CD4-positive, alpha-beta T cell treated with Interferon alpha-2 for 1 hour (primary cell): Measurements from ENCODE around the gene SLC19A2.
"Not testable (repeated sequence)": the region's sequence is repeated elsewhere in the genome, so short reads cannot be mapped to it uniquely, and the experiment has no call there.

ENCODE experiments used
- DNase-seq, 2 donors: peaks; one replicate each; pipeline ENCODE4 v3.0.0-alpha.2; 2020 to 2022

Gene SLC19A2

DNA sequence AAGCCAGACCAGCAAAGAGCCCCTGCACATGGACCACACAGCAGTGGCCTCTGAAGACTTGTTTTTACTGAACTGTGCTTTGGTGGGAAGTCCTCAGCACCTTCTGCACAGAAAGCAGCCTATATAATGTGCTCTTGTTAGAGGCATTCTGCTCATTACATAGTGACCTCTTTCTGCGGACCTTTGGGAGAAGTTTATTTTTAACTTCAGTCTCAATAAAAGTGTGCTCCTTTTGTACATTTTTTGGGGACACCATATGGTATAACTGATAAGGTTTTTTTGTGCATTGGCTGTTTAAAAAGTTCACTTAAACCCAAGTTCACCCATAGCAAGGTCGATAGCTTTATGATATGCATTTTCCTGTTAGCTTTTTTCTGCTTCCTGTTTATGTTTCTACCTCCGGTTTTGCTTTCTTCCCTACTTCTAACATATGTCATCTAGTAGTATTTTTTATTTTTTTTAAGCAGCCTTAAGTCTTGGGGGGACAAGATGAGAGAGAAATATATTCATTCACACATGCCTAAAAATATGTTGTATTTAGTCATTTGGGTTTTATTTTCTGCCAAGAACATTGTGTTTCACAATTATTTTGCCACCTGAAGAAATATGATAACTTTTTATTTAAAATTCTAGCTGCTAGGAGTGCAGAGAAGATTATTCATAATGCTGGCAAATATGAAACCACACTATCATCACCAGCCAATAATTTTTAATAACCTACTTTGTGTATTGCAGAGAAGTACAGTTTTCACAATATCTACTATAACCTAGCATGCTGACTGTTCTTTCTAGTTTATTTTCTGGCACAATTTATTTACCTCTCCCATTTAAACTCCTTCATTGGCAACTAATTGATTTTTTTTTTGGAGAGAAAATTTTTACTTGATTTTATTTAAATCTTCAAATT, 22.9 kb upstream of the SLC19A2 start:
- DNase-seq, result no peak

DNA sequence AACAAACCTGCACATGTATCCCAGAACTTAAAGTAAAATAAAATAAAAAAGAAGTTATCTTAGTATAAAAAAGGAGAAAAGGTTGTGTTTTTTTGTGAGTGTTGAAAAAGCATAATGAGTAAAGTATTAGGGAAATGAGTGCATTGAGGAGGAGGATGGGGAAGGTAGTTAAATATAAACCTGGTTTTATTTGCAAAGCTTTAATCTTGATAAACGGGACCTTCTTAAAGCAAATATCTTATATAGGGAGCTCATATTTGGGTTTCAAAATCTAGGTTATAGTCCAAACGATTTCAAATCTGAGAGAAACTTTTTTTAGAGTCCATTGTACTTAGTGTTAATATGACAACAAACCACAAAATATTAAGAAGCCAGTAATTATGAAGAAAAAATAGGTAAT, 21.7 kb upstream of the SLC19A2 start:
- no peak for DNase-seq

- not testable (repeated sequence) for DNase-seq
Measured at GRCh38 chr1:169503601-169504000, 17.9 kb upstream of the SLC19A2 start.

DNA sequence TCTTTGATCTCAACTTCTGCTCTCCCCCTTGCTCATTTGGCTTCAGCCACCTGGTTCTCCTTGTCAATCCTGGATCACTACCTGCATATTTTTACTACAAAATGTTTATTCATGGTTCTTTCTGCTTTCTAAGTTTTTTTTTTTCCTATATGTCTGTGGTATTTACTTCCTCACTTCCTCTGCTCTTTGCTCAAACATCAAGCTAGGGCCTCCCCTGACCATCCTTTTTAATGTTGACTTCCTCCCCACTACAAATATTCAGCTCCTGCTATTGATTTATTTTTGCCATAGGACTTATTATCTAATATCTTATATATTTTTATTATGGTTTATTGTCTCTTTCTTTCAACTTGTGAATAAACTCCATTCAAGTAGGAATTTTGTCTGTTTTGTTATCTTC, 14.1 kb upstream of the SLC19A2 start:
- DNase-seq, result no peak

DNA sequence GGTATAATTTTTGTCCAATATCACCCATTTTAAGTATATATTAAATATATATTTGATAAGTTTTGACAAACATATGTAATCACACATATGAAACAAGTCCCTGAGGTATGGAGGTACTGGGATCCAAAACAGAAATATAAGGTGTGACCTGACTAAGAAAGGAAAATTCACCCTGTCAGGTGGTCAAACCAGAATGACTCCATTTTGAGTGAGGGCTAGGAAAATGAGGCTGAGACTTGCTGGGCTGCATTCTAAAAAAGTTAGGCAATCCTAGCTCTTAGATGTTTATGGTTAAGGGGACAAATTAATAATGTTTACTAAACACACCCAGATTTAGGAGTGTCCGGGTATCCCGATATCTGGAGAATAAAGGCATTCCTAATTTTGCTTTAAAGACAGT, 11.6 kb upstream of the SLC19A2 start:
- DNase-seq, result no peak

- DNase-seq, result no peak
Measured at GRCh38 chr1:169495916-169496315, 10.2 kb upstream of the SLC19A2 start.

DNA sequence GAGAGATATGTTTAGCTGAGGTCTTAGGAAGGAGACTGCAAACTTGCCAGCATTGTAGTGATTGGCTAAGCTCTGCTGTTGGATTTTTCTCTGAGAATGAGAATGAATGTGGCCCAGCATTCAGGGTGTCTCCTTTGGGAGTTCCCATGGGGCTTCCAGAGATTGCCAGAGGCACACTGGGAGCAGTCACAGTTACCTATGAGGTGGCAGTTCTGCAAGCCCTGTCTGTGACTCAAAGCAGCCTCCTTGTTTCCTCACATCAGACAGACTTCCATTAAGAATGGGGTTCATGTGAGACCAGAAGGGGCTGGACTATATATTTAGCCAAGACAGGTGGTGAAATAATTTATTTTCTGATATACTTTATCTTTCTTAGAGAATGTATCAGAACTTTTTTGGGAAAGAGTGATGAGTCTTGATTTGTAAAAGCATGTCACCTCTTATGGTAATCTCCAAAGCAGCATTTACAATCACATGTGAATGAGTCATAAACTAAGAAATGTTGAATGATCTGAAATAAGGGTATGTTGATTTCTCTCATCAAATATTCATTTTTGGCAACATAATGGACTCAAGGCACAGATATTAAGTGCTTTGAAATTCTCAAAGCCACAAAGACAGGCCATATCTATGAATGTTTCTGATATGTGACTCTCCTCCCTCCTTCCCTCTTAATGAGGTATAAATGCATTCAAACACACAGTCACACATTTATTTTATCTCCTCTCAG, 9.5 kb upstream of the SLC19A2 start:
- no peak for DNase-seq

- no peak for DNase-seq
Measured at GRCh38 chr1:169494343-169494742, 8.6 kb upstream of the SLC19A2 start.

DNA sequence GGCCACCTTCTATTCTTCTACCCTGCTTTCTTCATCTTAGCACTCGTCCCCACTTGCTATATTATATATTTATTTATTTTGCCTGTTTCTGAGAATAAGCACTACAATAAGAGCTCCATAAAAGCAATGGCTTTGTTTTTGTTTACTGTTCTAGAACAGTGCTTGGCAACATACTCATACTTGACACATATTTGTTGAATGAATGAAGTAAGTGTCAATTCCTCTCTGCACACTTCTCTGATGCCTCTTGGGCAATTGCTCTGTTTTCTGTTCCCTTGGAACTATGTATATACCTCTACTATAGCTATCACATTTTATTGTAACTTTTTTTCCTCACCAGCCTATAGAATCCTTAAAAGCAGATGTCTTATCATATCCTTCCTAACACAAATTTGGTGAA, 7.5 kb upstream of the SLC19A2 start:
- no peak for DNase-seq

DNA sequence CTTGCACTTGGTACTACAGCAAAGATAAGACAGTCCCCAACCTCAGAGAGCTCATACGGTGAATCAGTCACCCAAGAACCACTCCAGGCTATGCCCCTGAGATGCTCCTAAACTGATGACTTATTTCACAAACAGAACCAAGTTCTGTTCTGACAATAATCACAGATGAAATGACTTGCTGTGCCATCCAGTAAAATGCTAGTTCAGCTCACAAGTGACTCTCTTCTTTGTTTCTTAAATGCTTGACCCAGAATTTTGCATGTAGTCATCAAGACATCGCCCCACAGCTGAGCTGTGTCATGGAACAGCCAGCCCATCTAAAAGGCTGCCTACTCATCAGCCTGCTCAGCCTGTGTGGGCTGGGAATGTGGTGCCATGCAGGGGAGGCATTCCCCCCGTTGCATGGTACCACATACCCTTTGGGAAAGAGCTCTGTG, 6.1 kb upstream of the SLC19A2 start:
- DNase-seq, result no peak

GRCh38 chr1:169488157-169488556, 2.4 kb upstream of the SLC19A2 start:
- no peak for DNase-seq

DNA sequence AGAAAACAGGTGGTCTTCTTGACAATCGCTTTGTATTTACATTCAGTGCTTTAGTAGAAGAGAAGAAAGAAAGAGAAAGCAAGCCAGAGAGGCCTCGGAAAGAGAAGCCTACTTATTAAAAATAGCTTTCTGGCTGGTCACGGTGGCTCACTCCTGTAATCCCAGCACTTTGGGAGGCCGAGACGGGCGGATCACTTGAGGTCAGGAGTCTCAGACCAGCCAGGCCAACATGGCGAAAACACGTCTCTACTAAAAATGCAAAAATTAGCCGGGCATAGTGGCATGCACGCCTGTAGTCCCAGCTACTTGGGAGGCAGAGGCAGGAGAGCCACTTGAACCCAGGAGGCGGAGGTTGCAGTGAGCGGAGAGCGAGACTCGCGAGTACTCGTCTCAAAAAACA, 1.8 kb upstream of the SLC19A2 start:
- no peak for DNase-seq

GRCh38 chr1:169487133-169487532, 1.4 kb upstream of the SLC19A2 start:
- no peak for DNase-seq

GRCh38 chr1:169486281-169487051, 722 bp upstream of the SLC19A2 start:
- DNase-seq, result no peak

DNA sequence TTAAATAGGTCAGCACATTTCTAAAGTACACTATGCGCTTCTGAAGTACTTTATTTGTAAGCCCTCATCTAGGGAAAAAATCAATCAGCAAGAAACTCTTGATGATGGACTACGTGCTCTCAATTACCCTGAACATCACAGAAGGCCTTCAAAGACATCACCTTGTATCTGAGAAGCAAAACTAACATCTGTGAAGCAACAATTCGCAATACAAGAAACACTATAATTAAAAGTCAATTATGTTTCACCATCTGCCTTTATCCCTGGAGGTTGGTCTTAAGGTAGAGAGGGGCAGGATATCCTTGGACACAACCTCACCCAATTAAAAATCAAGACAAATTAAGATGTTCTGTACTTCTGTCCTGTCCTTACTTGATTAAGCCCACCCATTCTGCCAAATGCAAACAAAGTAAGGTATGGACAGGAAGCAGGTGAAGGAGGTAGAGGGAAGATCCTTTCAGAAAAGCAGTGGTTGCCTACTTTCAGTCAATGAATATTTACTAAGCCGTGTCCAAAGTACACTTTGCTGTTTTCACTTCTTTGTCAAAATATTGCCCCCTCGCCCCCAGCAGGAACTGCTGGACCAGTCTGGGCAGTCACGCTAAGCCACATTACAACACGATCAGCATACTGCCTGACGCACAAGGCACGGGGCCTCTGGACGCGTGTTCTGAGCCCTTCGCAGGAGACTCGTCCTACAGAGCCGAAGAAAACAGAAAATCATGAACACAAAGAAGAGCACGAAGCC, 887 bp downstream of the SLC19A2 start:
- DNase-seq, result peak; percentile 18 to 42

DNA sequence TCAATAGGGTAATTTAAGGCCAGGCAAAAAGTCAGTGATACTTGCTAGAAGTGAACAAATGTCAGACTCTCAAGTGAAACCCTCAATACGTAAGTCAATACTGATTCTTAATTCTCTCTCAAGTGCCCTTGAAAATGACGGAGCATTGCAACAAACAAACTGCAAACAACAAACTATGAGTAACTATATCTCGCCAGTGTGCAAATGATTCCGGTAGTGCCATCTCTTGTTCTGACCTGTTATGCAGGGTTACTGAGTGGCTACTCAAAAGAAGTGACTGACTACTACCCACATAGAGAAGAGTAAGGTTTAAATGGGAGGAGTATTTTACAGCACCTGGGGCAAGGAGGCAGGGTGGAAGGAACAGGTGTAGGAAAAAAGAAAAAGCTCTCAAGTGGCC, 1.6 kb downstream of the SLC19A2 start:
- DNase-seq, result no peak

- no peak for DNase-seq
Measured at GRCh38 chr1:169483500-169483966, 2.2 kb downstream of the SLC19A2 start.

GRCh38 chr1:169479363-169480066, 6.2 kb downstream of the SLC19A2 start:
- no peak for DNase-seq

- DNase-seq, result no peak
Measured at GRCh38 chr1:169478094-169478672, 7.6 kb downstream of the SLC19A2 start.

- no peak for DNase-seq
Measured at GRCh38 chr1:169475806-169476387, 9.8 kb downstream of the SLC19A2 start.
